ENCODE data around the gene ACO2.

DNA sequence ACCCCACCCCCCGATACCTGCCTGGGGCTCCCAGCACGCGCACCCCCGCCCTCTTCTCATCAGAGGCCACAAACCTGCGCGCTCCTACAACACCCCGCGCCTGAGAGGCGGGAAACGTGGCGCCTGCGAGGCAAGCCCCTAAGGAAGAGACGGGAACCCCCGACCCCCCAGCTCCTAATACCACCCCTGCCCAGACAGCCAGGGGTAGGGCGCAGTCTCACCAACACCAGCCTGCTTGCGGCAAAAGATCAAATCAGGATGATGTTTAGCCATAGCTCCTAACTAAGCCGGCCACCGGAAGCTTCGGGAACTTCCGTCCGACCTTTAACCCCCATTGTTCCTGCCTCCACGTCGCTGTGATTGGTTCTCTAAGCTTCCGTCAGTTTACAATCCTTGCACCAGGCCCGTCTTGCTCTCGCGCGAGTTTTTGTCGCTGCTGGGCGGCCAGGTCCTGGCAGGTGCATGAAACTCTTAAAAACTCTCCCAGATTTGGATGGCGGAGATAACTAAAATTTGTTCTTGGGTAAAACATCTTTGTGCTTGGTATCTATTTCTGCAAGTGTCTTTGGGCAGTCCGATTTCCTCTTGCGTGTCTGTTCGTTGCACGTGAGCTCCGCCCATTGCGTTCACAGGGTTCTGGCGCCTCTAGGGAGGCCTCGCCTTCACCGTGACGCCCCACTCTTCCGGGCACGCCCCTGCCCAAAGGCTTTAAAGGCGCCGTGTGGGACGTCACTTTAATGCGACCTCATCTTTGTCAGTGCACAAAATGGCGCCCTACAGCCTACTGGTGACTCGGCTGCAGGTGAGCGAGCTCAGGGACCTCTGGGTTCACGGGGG is at the start of gene ACO2, which contains the start of gene PHF5A:
- TF ChIP-seq, protein P1, sequence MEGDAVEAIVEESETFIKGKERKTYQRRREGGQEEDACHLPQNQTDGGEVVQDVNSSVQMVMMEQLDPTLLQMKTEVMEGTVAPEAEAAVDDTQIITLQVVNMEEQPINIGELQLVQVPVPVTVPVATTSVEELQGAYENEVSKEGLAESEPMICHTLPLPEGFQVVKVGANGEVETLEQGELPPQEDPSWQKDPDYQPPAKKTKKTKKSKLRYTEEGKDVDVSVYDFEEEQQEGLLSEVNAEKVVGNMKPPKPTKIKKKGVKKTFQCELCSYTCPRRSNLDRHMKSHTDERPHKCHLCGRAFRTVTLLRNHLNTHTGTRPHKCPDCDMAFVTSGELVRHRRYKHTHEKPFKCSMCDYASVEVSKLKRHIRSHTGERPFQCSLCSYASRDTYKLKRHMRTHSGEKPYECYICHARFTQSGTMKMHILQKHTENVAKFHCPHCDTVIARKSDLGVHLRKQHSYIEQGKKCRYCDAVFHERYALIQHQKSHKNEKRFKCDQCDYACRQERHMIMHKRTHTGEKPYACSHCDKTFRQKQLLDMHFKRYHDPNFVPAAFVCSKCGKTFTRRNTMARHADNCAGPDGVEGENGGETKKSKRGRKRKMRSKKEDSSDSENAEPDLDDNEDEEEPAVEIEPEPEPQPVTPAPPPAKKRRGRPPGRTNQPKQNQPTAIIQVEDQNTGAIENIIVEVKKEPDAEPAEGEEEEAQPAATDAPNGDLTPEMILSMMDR (IDR thresholded peaks at IDR 0.05) = peak in 2 of 6 experiments; percentile 19 to 23
- TF ChIP-seq EP300 (IDR thresholded peaks at IDR 0.05) = peak in 2 of 4 donors; percentile 2 to 69
- TF ChIP-seq POLR2AphosphoS5 (IDR thresholded peaks at IDR 0.05) = peak; percentile 91 to 94

Measured in upper lobe of left lung (tissue), 4 donors.